Measurements from ENCODE around the gene PDP2.
"Not testable (repeated sequence)": the region's sequence is repeated elsewhere in the genome, so short reads cannot be mapped to it uniquely, and the experiment has no call there.

Gene PDP2

GRCh38 chr16:66885491-66885890, 5.2 kb downstream of the PDP2 start:
- no peak for DNase-seq (ENCODE audit: extremely low read depth in 1 of 2, low read depth in 1 of 2)

GRCh38 chr16:66886321-66886720, 6.0 kb downstream of the PDP2 start:
- no peak for DNase-seq (ENCODE audit: extremely low read depth in 1 of 2, low read depth in 1 of 2)

GRCh38 chr16:66886914-66887313, 6.6 kb downstream of the PDP2 start:
- no peak for DNase-seq (ENCODE audit: extremely low read depth in 1 of 2, low read depth in 1 of 2)

- no peak for DNase-seq (ENCODE audit: extremely low read depth in 1 of 2, low read depth in 1 of 2)
Observed at GRCh38 chr16:66888647-66889615, 8.6 kb downstream of the PDP2 start.

- DNase-seq (ENCODE audit: extremely low read depth in 1 of 2, low read depth in 1 of 2): no peak
Observed at GRCh38 chr16:66889622-66890021, 9.3 kb downstream of the PDP2 start.

- no peak for DNase-seq (ENCODE audit: extremely low read depth in 1 of 2, low read depth in 1 of 2)
Observed at GRCh38 chr16:66890799-66891198, 10.5 kb downstream of the PDP2 start.

GRCh38 chr16:66891360-66891759, 11.0 kb downstream of the PDP2 start:
- no peak for DNase-seq (ENCODE audit: extremely low read depth in 1 of 2, low read depth in 1 of 2)

- DNase-seq (ENCODE audit: extremely low read depth in 1 of 2, low read depth in 1 of 2): no peak
Observed at GRCh38 chr16:66891797-66892196, 11.5 kb downstream of the PDP2 start.

GRCh38 chr16:66894055-66894454, 13.7 kb downstream of the PDP2 start:
- DNase-seq (ENCODE audit: extremely low read depth in 1 of 2, low read depth in 1 of 2): no peak

GRCh38 chr16:66894948-66895688, 14.8 kb downstream of the PDP2 start:
- DNase-seq (ENCODE audit: extremely low read depth in 1 of 2, low read depth in 1 of 2): no peak

- DNase-seq (ENCODE audit: extremely low read depth in 1 of 2, low read depth in 1 of 2): no peak
Observed at GRCh38 chr16:66895689-66895979, 15.3 kb downstream of the PDP2 start.

GRCh38 chr16:66895999-66896398, 15.7 kb downstream of the PDP2 start:
- no peak for DNase-seq (ENCODE audit: extremely low read depth in 1 of 2, low read depth in 1 of 2)

- not testable (repeated sequence) for DNase-seq (ENCODE audit: extremely low read depth in 1 of 2, low read depth in 1 of 2)
Observed at GRCh38 chr16:66896682-66897081, 16.4 kb downstream of the PDP2 start.

- no peak for DNase-seq (ENCODE audit: extremely low read depth in 1 of 2, low read depth in 1 of 2)
Observed at GRCh38 chr16:66898207-66898606, 17.9 kb downstream of the PDP2 start.

GRCh38 chr16:66898933-66899309, 18.6 kb downstream of the PDP2 start:
- DNase-seq (ENCODE audit: extremely low read depth in 1 of 2, low read depth in 1 of 2): no peak

- no peak for DNase-seq (ENCODE audit: extremely low read depth in 1 of 2, low read depth in 1 of 2)
Observed at GRCh38 chr16:66899310-66899944, 19.1 kb downstream of the PDP2 start.

- no peak for DNase-seq (ENCODE audit: extremely low read depth in 1 of 2, low read depth in 1 of 2)
Observed at GRCh38 chr16:66899945-66900710, 19.8 kb downstream of the PDP2 start.

- no peak for DNase-seq (ENCODE audit: extremely low read depth in 1 of 2, low read depth in 1 of 2)
Observed at GRCh38 chr16:66900721-66901441, 20.6 kb downstream of the PDP2 start.

- no peak for DNase-seq (ENCODE audit: extremely low read depth in 1 of 2, low read depth in 1 of 2)
Observed at GRCh38 chr16:66901626-66902025, 21.3 kb downstream of the PDP2 start.
